Fibroblast of mammary gland (primary cell): ENCODE measurements around the gene PIP5K1C.
"Not testable (repeated sequence)": the region's sequence is repeated elsewhere in the genome, so short reads cannot be mapped to it uniquely, and the experiment has no call there.

Experiments
- DNase-seq: peaks from one replicate; pipeline ENCODE4 v3.0.0-alpha.2; 2010; ENCODE audit warnings: low read depth
- H3K4me3 ChIP-seq: 2 replicates; pipeline ENCODE4 v1.5.1; 2011; ENCODE audit warnings: low read depth, mild to moderate bottlenecking, low read length, moderate library complexity; ENCODE audit not compliant: control insufficient read depth
- TF ChIP-seq, protein P1 (sequence below): conservative IDR thresholded peaks from 2 replicates; pipeline ENCODE4 v1.5.1; 2011; ENCODE audit warnings: low read depth, low read length, inconsistent platforms; ENCODE audit not compliant: control insufficient read depth, insufficient read depth

The PIP5K1C gene

GRCh38 chr19:3590991-3591659, 109.1 kb downstream of the PIP5K1C start:
- DNase-seq, result no peak
- TF ChIP-seq, protein P1, sequence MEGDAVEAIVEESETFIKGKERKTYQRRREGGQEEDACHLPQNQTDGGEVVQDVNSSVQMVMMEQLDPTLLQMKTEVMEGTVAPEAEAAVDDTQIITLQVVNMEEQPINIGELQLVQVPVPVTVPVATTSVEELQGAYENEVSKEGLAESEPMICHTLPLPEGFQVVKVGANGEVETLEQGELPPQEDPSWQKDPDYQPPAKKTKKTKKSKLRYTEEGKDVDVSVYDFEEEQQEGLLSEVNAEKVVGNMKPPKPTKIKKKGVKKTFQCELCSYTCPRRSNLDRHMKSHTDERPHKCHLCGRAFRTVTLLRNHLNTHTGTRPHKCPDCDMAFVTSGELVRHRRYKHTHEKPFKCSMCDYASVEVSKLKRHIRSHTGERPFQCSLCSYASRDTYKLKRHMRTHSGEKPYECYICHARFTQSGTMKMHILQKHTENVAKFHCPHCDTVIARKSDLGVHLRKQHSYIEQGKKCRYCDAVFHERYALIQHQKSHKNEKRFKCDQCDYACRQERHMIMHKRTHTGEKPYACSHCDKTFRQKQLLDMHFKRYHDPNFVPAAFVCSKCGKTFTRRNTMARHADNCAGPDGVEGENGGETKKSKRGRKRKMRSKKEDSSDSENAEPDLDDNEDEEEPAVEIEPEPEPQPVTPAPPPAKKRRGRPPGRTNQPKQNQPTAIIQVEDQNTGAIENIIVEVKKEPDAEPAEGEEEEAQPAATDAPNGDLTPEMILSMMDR, result no peak
- no peak overlapping the region for H3K4me3 ChIP-seq

DNA sequence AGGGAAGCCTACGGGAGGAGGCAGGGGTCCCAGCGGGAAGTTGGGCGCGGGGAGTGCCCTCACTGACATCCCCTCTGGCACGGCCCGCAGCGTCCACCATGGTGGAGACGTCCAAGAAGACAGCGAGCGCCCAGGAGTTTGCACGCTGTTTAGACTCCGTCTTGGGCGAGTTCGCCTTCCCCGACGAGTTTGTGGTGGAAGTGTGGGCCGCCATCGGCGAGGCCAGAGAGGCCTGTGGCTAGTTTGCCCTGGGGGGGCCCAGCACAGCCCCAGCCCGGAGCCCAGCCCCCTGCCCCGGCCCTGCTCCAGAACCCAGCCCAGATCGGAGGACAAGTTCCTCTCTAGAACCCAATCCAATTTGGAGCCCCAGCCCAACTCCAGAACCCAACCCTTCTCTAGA, 110.3 kb downstream of the PIP5K1C start:
- H3K4me3 ChIP-seq, result no peak overlapping the region
- DNase-seq, result no peak
- TF ChIP-seq, protein P1, result no peak

- TF ChIP-seq, protein P1, result no peak
- no peak overlapping the region for H3K4me3 ChIP-seq
- no peak for DNase-seq
These were observed 110.8 kb downstream of the PIP5K1C start for GRCh38 chr19:3589439-3589838.

- no peak for DNase-seq
- TF ChIP-seq, protein P1, result no peak
These were observed 113.4 kb downstream of the PIP5K1C start for GRCh38 chr19:3586707-3587346.

GRCh38 chr19:3586127-3586626, 114.1 kb downstream of the PIP5K1C start:
- TF ChIP-seq, protein P1, result peak; percentile 33
- no peak for DNase-seq
- H3K4me3 ChIP-seq, result no peak overlapping the region

More at GRCh38 chr19:3586707-3587346, 113.4 kb downstream of the PIP5K1C start:
- no peak overlapping the region for H3K4me3 ChIP-seq

DNA sequence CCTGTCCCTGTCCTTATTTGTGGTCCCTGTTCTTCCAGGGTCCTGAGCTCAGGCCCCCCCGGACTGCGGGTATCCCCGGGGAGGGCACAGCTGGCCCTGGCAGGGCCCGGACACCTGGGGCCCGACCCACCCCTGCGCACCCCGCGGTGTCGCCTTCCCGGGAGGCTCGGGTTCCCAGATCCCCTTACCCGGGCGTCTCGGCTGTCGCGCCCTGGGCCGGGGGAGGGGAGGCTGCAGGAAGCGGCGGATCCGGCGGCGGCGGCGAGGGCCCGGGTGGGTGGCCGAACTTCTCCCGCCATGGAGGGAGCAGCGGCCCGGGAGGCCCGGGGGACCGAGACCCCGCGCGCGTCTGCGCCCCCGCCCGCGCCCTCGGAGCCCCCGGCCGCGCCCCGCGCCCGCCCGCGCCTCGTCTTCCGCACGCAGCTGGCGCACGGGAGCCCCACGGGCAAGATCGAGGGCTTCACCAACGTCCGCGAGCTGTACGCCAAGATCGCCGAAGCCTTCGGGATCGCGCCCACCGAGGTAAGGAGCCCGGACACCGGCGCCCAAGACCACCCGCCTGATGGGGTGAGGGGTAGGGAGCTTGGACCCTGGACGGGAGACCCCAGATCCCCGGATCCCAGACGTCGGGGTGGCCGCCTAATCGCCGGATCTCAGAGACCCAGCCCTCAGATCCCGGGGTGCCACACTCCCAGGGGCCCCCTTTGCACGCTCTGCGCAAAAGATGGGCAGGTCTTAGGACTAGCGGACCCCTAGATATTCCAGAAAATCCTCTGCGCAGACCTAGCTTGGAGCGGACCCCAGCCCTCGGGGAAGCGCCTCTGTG, 114.8 kb downstream of the PIP5K1C start, which contains the start of gene GIPC3:
Gene GIPC3, plus strand, starts transcription at position 178 of the 826 bp plus-strand sequence. Its CDS starts 120 bp downstream, at position 298.
- TF ChIP-seq, protein P1, result no peak
- no peak for DNase-seq
- no peak within 1 kb of the TSS for H3K4me3 ChIP-seq

- H3K4me3 ChIP-seq, DNase-seq: not testable (repeated sequence)
These were observed 116.0 kb downstream of the PIP5K1C start for GRCh38 chr19:3584036-3584802.

DNA sequence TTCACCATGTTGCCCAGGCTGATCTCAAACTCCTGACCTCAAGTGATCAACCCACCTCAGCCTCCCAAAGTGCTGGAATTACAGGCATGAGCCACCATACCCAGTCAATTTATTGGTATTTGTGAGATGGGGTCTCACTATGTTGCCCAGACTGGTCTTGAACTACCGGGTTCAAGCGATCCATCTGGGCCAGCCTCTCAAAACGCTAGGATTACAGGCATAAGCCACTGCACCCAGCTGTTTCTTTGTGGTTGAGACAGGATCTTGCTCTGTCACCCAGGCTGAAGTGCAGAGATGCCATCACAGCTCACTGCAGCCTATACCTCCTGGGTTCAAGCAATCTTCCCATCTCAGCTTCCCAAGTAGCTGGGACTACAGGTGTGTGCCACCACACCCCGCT, 118.5 kb downstream of the PIP5K1C start:
- DNase-seq, H3K4me3 ChIP-seq: not testable (repeated sequence)
